Measurements from ENCODE around the gene DPF3.

DPF3 gene

GRCh38 chr14:72893636-72894322, at the start of gene DPF3:
DPF3 (minus strand) TSS chr14:72894101; CDS start chr14:72894088, 13 bp downstream.
- ChIA-PET POLR2A (interaction anchor here (0.9 to 1.0 kb wide), 2 partner anchors 165 to 417 kb away, joined by 3 to 4 read pairs; no protein-coding TSS in a partner anchor), CTCF (interaction anchor here (0.9 to 5.5 kb wide), 7 partner anchors 10 to 417 kb away, joined by 3 to 53 read pairs (median 8); no protein-coding TSS in a partner anchor)
- no peak for TF ChIP-seq CTCF (IDR thresholded peaks at IDR 0.05; ENCODE audit: control extremely low read depth, extremely low read depth, low read depth, missing control alignments)
- DNase-seq (ENCODE audit: extremely low spot score), result peak; percentile 96

GRCh38 chr14:72942934-72943333, 49.0 kb upstream of the DPF3 start:
- ChIA-PET POLR2A (no interaction called here), CTCF (interaction anchor here (1.1 kb wide), 1 partner anchor 426 kb away, joined by 3 read pairs; no protein-coding TSS in a partner anchor)
- no peak for TF ChIP-seq CTCF (IDR thresholded peaks at IDR 0.05; ENCODE audit: control extremely low read depth, extremely low read depth, low read depth, missing control alignments)
- DNase-seq (ENCODE audit: extremely low spot score), result no peak

- TF ChIP-seq CTCF (IDR thresholded peaks at IDR 0.05; ENCODE audit: control extremely low read depth, extremely low read depth, low read depth, missing control alignments), result no peak
- CTCF ChIA-PET, result interaction anchor here (1.0 to 1.1 kb wide), 2 partner anchors 33 to 424 kb away, joined by 3 read pairs; no protein-coding TSS in a partner anchor
- no peak for DNase-seq (ENCODE audit: extremely low spot score)
- POLR2A ChIA-PET, result no interaction called here
Measured at GRCh38 chr14:72941286-72941985, 47.5 kb upstream of the DPF3 start.

- no peak for TF ChIP-seq CTCF (IDR thresholded peaks at IDR 0.05; ENCODE audit: control extremely low read depth, extremely low read depth, low read depth, missing control alignments)
- CTCF ChIA-PET, result interaction anchor here (0.8 to 4.6 kb wide), 3 partner anchors 9 to 423 kb away, joined by 3 to 39 read pairs (median 4); no protein-coding TSS in a partner anchor
- no peak for DNase-seq (ENCODE audit: extremely low spot score)
- POLR2A ChIA-PET, result no interaction called here
Measured at GRCh38 chr14:72939630-72940029, 45.7 kb upstream of the DPF3 start.

- no peak for TF ChIP-seq CTCF (IDR thresholded peaks at IDR 0.05; ENCODE audit: control extremely low read depth, extremely low read depth, low read depth, missing control alignments)
- POLR2A ChIA-PET, result interaction anchor here (0.7 kb wide), 1 partner anchor 413 kb away, joined by 3 read pairs; no protein-coding TSS in a partner anchor
- CTCF ChIA-PET, result interaction anchor here (1.8 kb wide), 1 partner anchor 16 kb away, joined by 4 read pairs; no protein-coding TSS in a partner anchor
- DNase-seq (ENCODE audit: extremely low spot score), result no peak
Measured at GRCh38 chr14:72932893-72933292, 39.0 kb upstream of the DPF3 start.

GRCh38 chr14:72929316-72930080, 35.6 kb upstream of the DPF3 start:
- TF ChIP-seq CTCF (IDR thresholded peaks at IDR 0.05; ENCODE audit: control extremely low read depth, extremely low read depth, low read depth, missing control alignments), result no peak
- DNase-seq (ENCODE audit: extremely low spot score), result no peak
- ChIA-PET CTCF (interaction anchor here (1.3 kb wide), 1 partner anchor 415 kb away, joined by 4 read pairs; no protein-coding TSS in a partner anchor), POLR2A (no interaction called here)

All from GM10248 (cell line).